HG03139 (cell line): ENCODE results near the gene LINC00305.

ENCODE experiments used
- ATAC-seq: cut with Tn5 transposase; IDR thresholded peaks from one replicate; pipeline ENCODE4 v1.9.1; 2021; ENCODE audit not compliant: unreplicated experiment

Gene LINC00305

DNA sequence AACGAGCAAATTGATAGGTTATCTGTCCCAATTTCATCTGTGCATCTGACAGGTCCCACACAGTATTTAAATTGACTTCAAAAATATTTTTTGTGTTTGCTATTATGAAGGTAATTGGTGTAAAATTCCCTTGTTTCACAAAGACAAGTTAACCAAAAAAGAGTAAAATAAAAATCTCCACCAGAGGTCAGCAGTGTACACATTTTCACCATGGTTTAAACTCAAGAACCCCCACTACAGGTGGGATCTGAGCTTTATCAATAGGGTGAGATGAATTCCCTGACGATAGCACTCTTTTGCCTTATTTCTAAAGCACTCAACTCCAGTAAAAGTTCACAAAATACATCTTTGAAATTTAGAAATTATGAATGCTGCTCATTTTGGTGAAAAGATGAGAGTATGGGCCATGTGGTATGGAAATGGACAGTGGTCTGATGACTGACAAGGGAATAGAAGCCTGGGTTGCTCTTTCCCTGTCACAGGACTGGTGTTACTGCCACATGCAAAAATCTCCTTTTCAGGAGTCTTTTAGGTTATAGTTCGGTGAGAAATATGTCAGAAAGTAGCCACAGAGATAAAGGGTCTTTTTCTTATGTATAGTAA, 111.0 kb downstream of the LINC00305 start:
- peak; percentile 63 for ATAC-seq

DNA sequence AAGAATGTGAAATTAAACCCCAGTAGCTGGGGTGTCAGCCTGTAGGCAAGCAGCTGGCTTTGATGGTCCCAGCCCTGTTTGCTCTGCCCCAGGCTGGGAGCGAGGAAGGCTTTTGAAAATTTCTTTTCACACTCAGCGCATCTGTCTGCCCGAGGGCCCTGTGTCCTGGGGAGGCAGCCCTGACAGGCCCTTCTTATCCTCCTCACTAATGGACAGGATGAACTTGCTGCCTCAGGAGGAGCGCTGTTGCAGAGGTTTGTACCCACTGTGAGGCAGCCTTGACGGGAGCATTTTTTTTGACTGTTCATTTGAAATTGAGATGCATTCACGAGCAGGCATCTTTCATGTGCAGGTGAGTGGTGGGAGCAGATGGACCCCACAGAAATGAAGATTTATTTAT, 116.6 kb downstream of the LINC00305 start:
- ATAC-seq, result no peak

DNA sequence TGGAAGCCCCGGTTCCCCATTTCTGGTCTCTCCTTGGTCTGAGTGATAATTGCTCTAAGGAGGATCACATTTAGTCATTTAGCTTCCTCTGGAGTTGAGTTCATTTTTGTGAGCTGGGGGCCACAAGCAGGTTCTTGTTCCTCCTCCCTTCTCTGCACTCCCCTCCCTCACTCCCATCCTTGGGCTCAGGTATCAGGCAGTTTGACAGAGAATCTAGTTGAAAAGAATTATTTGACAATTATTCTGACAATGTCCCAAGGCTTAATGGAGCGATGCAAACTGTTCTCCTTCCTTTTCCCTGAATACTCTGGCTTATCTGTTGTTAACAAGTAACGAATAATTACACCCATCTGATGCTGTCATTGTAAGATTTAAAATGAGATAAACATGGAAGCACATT, 117.5 kb downstream of the LINC00305 start:
- ATAC-seq, result no peak
